Measurements from ENCODE around the gene ANGPT4. TPM values are rescaled to one million over a fixed set of nuclear protein-coding genes. Genes with fewer than 3 reads are reported as not detected.

Gene ANGPT4
- total RNA-seq, 4 donors from 2014 or later, result 0.63 to 4.7 (median 1.3) TPM

DNA sequence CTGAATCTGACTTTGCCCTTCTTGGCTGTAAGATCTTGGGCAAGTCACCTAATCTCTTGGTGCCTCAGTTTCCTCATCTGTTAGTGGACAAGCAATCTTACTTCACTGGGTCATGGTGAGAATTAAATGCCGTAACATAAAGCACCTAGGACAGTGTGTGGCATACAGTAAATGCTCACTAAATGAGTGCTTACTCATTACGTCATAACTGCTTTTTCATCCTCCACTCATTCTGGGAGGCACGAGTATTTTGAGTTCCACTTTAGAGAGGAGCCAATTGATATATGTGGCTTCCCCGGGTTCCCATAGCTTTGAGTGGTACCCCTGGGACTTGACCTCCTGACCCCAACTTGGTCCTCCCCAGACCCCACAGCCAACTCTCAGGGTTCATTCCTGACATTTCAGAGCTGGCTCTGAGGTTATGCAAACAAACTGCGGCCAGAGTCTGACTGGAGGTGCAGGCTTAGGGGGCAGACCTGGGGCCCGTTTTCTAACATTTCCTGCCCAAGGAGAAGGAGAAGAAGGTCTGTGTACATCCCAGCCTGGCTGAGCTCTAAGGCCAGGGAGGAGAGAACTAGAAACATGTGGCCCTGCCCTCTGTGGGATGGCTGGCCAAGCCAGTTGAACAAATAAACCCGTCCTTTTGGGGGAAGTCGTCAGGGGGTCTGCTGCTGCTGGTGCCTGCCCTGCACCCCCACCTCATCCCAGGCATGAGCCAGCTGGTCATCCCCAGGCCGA lies 5.8 kb downstream of the ANGPT4 start:
- TF ChIP-seq EP300 (IDR thresholded peaks at IDR 0.05) (no peak), POLR2A (IDR thresholded peaks at IDR 0.05) (no peak)
- TF ChIP-seq, protein P1, sequence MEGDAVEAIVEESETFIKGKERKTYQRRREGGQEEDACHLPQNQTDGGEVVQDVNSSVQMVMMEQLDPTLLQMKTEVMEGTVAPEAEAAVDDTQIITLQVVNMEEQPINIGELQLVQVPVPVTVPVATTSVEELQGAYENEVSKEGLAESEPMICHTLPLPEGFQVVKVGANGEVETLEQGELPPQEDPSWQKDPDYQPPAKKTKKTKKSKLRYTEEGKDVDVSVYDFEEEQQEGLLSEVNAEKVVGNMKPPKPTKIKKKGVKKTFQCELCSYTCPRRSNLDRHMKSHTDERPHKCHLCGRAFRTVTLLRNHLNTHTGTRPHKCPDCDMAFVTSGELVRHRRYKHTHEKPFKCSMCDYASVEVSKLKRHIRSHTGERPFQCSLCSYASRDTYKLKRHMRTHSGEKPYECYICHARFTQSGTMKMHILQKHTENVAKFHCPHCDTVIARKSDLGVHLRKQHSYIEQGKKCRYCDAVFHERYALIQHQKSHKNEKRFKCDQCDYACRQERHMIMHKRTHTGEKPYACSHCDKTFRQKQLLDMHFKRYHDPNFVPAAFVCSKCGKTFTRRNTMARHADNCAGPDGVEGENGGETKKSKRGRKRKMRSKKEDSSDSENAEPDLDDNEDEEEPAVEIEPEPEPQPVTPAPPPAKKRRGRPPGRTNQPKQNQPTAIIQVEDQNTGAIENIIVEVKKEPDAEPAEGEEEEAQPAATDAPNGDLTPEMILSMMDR (IDR thresholded peaks at IDR 0.05), result no peak
- no peaks in the 10 kb centered on the region for H3K36me3 ChIP-seq
- DNase-seq (ENCODE audit: low spot score in 2 of 2), result peak; percentile 28 to 34
- H3K4me1 ChIP-seq, result peaks cover 0 to 51% (median 8%) of the 10 kb centered on the region in 4 donors
- peak overlapping the region in 3 of 4 donors; percentile 26 to 83 (median 80) for H3K27ac ChIP-seq
- H3K9me3 ChIP-seq, result no peaks in the 10 kb centered on the region
- H3K4me3 ChIP-seq, result no peak overlapping the region
- no peaks in the 10 kb centered on the region for H3K27me3 ChIP-seq
- 29 to 39% methylated on average over 9 of the region's 9 CpGs for WGBS, 2 donors

DNA sequence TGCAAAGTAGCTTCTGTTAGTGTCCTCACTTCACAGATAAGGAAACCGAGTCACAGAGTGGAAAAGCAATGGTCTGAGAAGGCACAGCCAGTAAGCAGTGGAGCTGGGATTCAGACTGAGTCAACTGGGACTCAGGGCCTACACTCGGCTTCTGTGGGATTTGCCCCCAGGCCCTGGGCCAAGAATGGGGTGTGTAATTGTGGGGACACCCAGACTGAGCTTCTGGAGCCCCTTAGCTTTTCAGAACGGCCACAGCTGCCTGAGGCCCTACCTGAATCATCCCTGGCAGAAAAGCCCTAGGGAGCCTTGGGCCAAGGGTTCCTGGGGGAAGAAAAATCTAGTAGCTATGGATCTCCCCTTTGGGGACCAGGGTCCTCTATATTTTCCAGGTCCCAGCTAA lies 6.5 kb downstream of the ANGPT4 start:
- Histone ChIP-seq H3K27ac (peak overlapping the region in 2 of 4 donors; percentile 26 to 43), H3K27me3 (no peaks in the 10 kb centered on the region), H3K4me3 (no peak overlapping the region), H3K9me3 (no peaks in the 10 kb centered on the region), H3K36me3 (no peaks in the 10 kb centered on the region), H3K4me1 (peaks cover 0 to 58% (median 8%) of the 10 kb centered on the region in 4 donors)
- WGBS, 2 donors, result 60 to 84% methylated on average over 3 of the region's 3 CpGs
- TF ChIP-seq, protein P1 (IDR thresholded peaks at IDR 0.05), result no peak
- TF ChIP-seq EP300 (IDR thresholded peaks at IDR 0.05) (no peak), POLR2A (IDR thresholded peaks at IDR 0.05) (no peak)
- no peak for DNase-seq (ENCODE audit: low spot score in 2 of 2)

DNA sequence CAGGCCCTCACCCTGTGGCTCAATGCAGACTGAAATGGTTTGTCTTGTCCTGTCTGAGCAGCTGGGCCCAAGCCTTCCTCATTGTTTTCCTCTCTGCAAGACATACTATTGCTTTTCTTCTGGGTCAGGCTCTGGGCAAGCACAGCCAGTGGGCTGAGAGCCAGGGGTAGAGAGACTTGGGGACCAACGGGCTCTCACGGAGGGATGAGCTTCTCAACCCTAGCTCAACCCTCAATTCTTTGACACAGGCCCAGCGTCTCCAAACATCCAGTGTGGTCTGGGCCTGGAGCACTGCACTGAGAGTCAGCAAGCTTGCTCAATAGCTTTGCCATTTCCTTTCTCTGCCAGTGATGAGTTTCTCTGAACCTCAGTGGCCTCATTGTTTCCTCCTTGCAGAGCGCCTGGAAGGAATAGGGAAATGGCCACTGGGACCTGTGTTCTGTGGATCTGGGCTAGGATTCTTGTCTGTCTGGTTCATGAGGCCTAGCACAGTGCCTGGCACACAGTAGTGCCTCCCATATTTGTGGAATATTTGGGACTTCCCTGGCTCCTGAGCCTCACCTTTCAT lies 9.3 kb downstream of the ANGPT4 start:
- DNase-seq (ENCODE audit: low spot score in 2 of 2), result peak; percentile 23 to 25
- TF ChIP-seq POLR2A (IDR thresholded peaks at IDR 0.05), result no peak
- no peak for TF ChIP-seq EP300 (IDR thresholded peaks at IDR 0.05)
- TF ChIP-seq, protein P1 (IDR thresholded peaks at IDR 0.05), result no peak
- WGBS, 2 donors, result 53 to 80% methylated on average over 4 of the region's 4 CpGs
- no peaks in the 10 kb centered on the region for H3K27me3 ChIP-seq
- no peak overlapping the region for H3K4me3 ChIP-seq
- H3K27ac ChIP-seq, result no peak overlapping the region
- H3K36me3 ChIP-seq, result no peaks in the 10 kb centered on the region
- peaks cover 0 to 52% (median 7%) of the 10 kb centered on the region in 4 donors for H3K4me1 ChIP-seq
- no peaks in the 10 kb centered on the region for H3K9me3 ChIP-seq

DNA sequence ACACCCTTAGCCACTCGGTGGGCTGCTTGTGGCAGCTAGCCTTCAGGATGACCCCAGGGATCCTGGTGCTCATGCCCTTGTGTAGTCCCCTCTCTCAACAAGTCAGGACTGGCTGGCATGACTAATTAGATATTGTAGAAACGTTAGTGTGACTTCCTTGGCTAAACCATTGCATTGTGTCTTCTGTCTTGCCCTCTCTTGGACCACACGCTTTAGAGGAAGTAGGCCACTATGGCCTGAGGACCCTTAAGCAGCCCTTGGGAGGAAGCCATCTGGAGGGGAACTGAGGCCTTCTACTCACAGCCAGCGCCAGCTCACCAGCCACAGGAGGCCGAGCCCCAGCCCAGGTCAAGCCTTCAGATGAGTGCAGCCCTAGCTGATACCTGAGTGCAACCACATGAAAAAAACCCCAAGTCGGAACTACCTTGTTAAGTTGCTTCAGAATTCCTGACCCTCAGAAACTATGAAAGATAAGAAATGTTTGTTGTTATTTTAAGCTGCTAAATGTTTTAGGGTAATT lies 10.1 kb downstream of the ANGPT4 start:
- no peak for DNase-seq (ENCODE audit: low spot score in 2 of 2)
- peaks cover 0 to 45% (median 4%) of the 10 kb centered on the region in 4 donors for H3K4me1 ChIP-seq
- TF ChIP-seq POLR2A (IDR thresholded peaks at IDR 0.05) (no peak), EP300 (IDR thresholded peaks at IDR 0.05) (no peak)
- TF ChIP-seq, protein P1 (IDR thresholded peaks at IDR 0.05), result no peak
- H3K9me3 ChIP-seq, result no peaks in the 10 kb centered on the region
- H3K27me3 ChIP-seq, result no peaks in the 10 kb centered on the region
- WGBS, 2 donors, result 67 to 68% methylated on average over 6 of the region's 6 CpGs
- H3K4me3 ChIP-seq, result no peak overlapping the region
- no peak overlapping the region for H3K27ac ChIP-seq
- H3K36me3 ChIP-seq, result no peaks in the 10 kb centered on the region

DNA sequence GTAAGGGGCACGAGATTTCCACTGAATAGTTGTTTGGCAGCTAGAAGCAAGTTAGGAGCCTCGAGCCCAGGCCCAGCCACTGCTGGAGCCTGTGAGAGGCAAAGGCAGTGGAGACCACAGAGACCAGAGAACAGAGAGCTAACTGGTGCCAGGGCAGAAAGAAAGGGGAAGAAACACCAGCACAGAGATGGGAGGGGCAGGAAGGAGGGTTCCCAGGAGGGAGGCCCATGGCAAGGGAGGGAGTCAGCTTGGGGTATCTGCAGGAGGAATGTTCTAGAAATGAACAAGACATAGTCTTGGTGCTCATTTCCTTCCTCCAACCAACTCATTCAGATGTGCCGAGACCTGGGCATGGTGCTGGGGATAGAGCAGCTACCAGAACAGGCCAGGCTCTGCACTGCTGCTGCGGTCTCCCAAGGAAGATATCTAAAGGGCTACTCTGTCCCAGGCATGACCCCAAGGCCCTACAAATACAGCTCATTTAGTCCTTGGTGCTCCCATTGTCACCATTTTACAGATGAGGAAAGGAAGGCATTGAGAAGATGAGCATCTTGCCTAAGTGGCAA lies 10.7 kb downstream of the ANGPT4 start:
- H3K36me3 ChIP-seq, result no peaks in the 10 kb centered on the region
- DNase-seq (ENCODE audit: low spot score in 2 of 2), result no peak
- 65% methylated on average over 4 of the region's 4 CpGs for WGBS, 2 donors
- TF ChIP-seq, protein P1 (IDR thresholded peaks at IDR 0.05), result no peak
- TF ChIP-seq EP300 (IDR thresholded peaks at IDR 0.05), result no peak
- TF ChIP-seq POLR2A (IDR thresholded peaks at IDR 0.05), result no peak
- H3K4me1 ChIP-seq, result peaks cover 0 to 39% (median 1%) of the 10 kb centered on the region in 4 donors
- H3K27me3 ChIP-seq, result no peaks in the 10 kb centered on the region
- no peak overlapping the region for H3K4me3 ChIP-seq
- H3K9me3 ChIP-seq, result no peaks in the 10 kb centered on the region
- no peak overlapping the region for H3K27ac ChIP-seq

Measured in tibial nerve (tissue), 4 donors.